HCT116 (cell line): ENCODE data around the gene EZH1. TPM values are rescaled to one million over a fixed set of nuclear protein-coding genes. Genes with fewer than 3 reads are reported as not detected.
A peak's percentile ranks its signal among the peaks of the same experiment; 100 is the strongest.

Experiments used
- ATAC-seq: fragments of 200-7000 bp; cut with Tn5 transposase; 2 replicates; pipeline ENCODE4 v1.9.1; 2020; ENCODE audit warnings: mild to moderate bottlenecking, moderate library complexity
- BruUV-seq: library from RNA; stranded (reverse); fragments of 400-500 nt; replicated peaks from 2 replicates; lab custom pipeline; 2021; lab: Mats Ljungman, UMichigan
- CTCF ChIA-PET: fragments of 300-600 bp; sonication (Branson Sonifier 250); formaldehyde crosslinking; loops from one replicate; lab custom pipeline; 2021; ENCODE audit warnings: antibody characterized with exemption; lab: Charles Lee
- POLR2A ChIA-PET: fragments of 300-600, 350-600 bp; sonication (Branson Sonifier 250); formaldehyde crosslinking; loops from one replicate; lab custom pipeline; 2021; ENCODE audit warnings: antibody characterized with exemption; lab: Charles Lee
- RAD21 ChIA-PET, 2 experiments: fragments of 300-600 bp; sonication (Branson Sonifier 250); formaldehyde crosslinking; loops; one replicate each; lab custom pipeline; 2023; ENCODE audit warnings: low total read pairs in 2 of 2; ENCODE audit not compliant: uncharacterized antibody in 2 of 2, unreplicated experiment in 2 of 2, low non-redundant PET in 1 of 2; lab: Charles Lee
- DNase-seq: peaks from one replicate; pipeline ENCODE4 v3.0.0-alpha.2; 2010; ENCODE audit warnings: low read depth, low spot score
- H2AFZ ChIP-seq: fragments of 200-600 bp; shearing (Covaris generic), sonication (generic); 2 replicates; pipeline ENCODE4 v1.6.1; 2017; ENCODE audit warnings: low read depth, mixed run types, mixed read lengths, antibody characterized with exemption, low read length; ENCODE audit not compliant: poor library complexity, severe bottlenecking
- H3K27ac ChIP-seq: 2 replicates; pipeline ENCODE4 v1.5.1; 2012; ENCODE audit warnings: low read depth, low read length
- H3K27me3 ChIP-seq: fragments of 200-600 bp; sonication (generic); 2 replicates; pipeline ENCODE4 v1.6.1; 2016; ENCODE audit warnings: mixed run types, low read length, mixed read lengths; ENCODE audit not compliant: insufficient read depth
- H3K36me3 ChIP-seq, 2 experiments: fragments of 200-500 bp in 1 of 2; fragments of 200-600 bp in 1 of 2; sonication (Bioruptor generic) in 1 of 2; sonication (generic) in 1 of 2; 2 replicates each; pipeline versions ENCODE4 v1.5.1 to v1.6.1; 2014 to 2016; ENCODE audit warnings: low read length in 2 of 2, inconsistent platforms in 1 of 2, mixed read lengths in 1 of 2, mixed run types in 1 of 2; ENCODE audit not compliant: insufficient read depth in 2 of 2, control insufficient read depth in 1 of 2
- H3K4me1 ChIP-seq, 2 experiments: fragments of 200-600 bp in 1 of 2; sonication (generic) in 1 of 2; 2 replicates each; pipeline versions ENCODE4 v1.5.1 to v1.6.1; 2012 to 2017; ENCODE audit warnings: low read length in 2 of 2, inconsistent platforms in 1 of 2, mild to moderate bottlenecking in 1 of 2, mixed read lengths in 1 of 2, mixed run types in 1 of 2, moderate library complexity in 1 of 2; ENCODE audit not compliant: insufficient read depth in 2 of 2, control insufficient read depth in 1 of 2
- H3K4me2 ChIP-seq: fragments of 200-600 bp; sonication (generic); 2 replicates; pipeline ENCODE4 v1.6.1; 2017; ENCODE audit warnings: mixed run types, low read length, mixed read lengths
- H3K4me3 ChIP-seq, 2 experiments: fragments of 200-600 bp in 1 of 2; sonication (generic) in 1 of 2; replicated peaks in 1 of 2; 2 replicates each; pipeline ENCODE4 v1.5.1; 2011 to 2016; ENCODE audit warnings: low read length in 2 of 2, control low read depth in 1 of 2, low read depth in 1 of 2, mild to moderate bottlenecking in 1 of 2, mixed read lengths in 1 of 2, mixed run types in 1 of 2
- H3K79me2 ChIP-seq: fragments of 200-600 bp; sonication (generic); 2 replicates; pipeline ENCODE4 v1.6.1; 2017; ENCODE audit warnings: mild to moderate bottlenecking, mixed run types, low read length, moderate library complexity, mixed read lengths; ENCODE audit not compliant: insufficient read depth
- H3K9ac ChIP-seq: fragments of 200-600 bp; sonication (generic); 2 replicates; pipeline ENCODE4 v1.6.1; 2016; ENCODE audit warnings: low read length, mixed read lengths
- H3K9me2 ChIP-seq: fragments of 200-600 bp; sonication (generic), shearing (Covaris generic); 2 replicates; pipeline ENCODE4 v1.6.1; 2017; ENCODE audit warnings: mixed run types, mild to moderate bottlenecking, moderate library complexity; ENCODE audit not compliant: insufficient read depth
- H3K9me3 ChIP-seq, 2 experiments: fragments of 200-500 bp in 1 of 2; fragments of 200-600 bp in 1 of 2; sonication (Bioruptor generic) in 1 of 2; sonication (generic) in 1 of 2; 2 replicates each; pipeline ENCODE4 v1.6.1; 2014 to 2017; ENCODE audit warnings: low read length in 2 of 2, mixed read lengths in 2 of 2, inconsistent platforms in 1 of 2, low read depth in 1 of 2, mild to moderate bottlenecking in 1 of 2, mixed run types in 1 of 2, moderate library complexity in 1 of 2; ENCODE audit not compliant: control insufficient read depth in 1 of 2, insufficient read depth in 1 of 2
- H4K20me1 ChIP-seq: fragments of 200-600 bp; sonication (generic), shearing (Covaris generic); 2 replicates; pipeline ENCODE4 v1.6.1; 2017; ENCODE audit warnings: mixed run types, mild to moderate bottlenecking, moderate library complexity; ENCODE audit not compliant: insufficient read depth
- ATF3 ChIP-seq: IDR thresholded peaks from 2 replicates; pipeline ENCODE4 v1.6.1; 2012
- CBX3 ChIP-seq: IDR thresholded peaks from 2 replicates; pipeline ENCODE4 v1.6.1; 2012; ENCODE audit warnings: low read depth
- CEBPB ChIP-seq: IDR thresholded peaks from 2 replicates; pipeline ENCODE4 v1.6.1; 2012; ENCODE audit warnings: low read depth
- CTCF ChIP-seq, 3 experiments: fragments of 200-600 bp in 1 of 3; sonication (generic) in 1 of 3; IDR thresholded peaks in 2 of 3; conservative IDR thresholded peaks in 1 of 3; 2 replicates each; pipeline ENCODE4 v1.5.1; 2012 to 2017; ENCODE audit warnings: low read depth in 2 of 3, low read length in 2 of 3, antibody characterized with exemption in 1 of 3, borderline replicate concordance in 1 of 3, control low read depth in 1 of 3, mild to moderate bottlenecking in 1 of 3, mixed read lengths in 1 of 3, mixed run types in 1 of 3, moderate library complexity in 1 of 3; ENCODE audit not compliant: insufficient read depth in 1 of 3
- JUND ChIP-seq: IDR thresholded peaks from 2 replicates; pipeline ENCODE4 v1.6.1; 2012
- POLR2A ChIP-seq: IDR thresholded peaks from 2 replicates; pipeline ENCODE4 v1.7.0; 2011; ENCODE audit warnings: borderline replicate concordance; ENCODE audit not compliant: insufficient read depth, insufficient read length; ENCODE audit errors: extremely low read depth
- POLR2AphosphoS5 ChIP-seq: IDR thresholded peaks from 2 replicates; pipeline ENCODE4 v1.6.1; 2011; ENCODE audit warnings: mild to moderate bottlenecking, low read depth, low read length, moderate library complexity
- SP1 ChIP-seq: IDR thresholded peaks from 2 replicates; pipeline ENCODE4 v1.6.1; 2012; ENCODE audit warnings: low read depth
- SRF ChIP-seq: IDR thresholded peaks from 2 replicates; pipeline ENCODE4 v1.6.1; 2012; ENCODE audit warnings: low read depth
- TCF7L2 ChIP-seq: IDR thresholded peaks from 2 replicates; pipeline ENCODE4 v1.7.0; 2011; ENCODE audit warnings: borderline replicate concordance, inconsistent platforms; ENCODE audit not compliant: insufficient read depth, insufficient read length; ENCODE audit errors: extremely low read depth
- YY1 ChIP-seq: IDR thresholded peaks from 2 replicates; pipeline ENCODE4 v1.6.1; 2011; ENCODE audit warnings: low read length, low read depth, moderate library complexity, mild to moderate bottlenecking; ENCODE audit not compliant: insufficient replicate concordance; ENCODE audit errors: extremely low read depth
- ZNF274 ChIP-seq: fragments of 200-500 bp; sonication (Bioruptor generic); IDR thresholded peaks from 2 replicates; pipeline ENCODE4 v1.6.1; 2014; ENCODE audit warnings: mild to moderate bottlenecking, low read depth, low read length, inconsistent platforms
- intact Hi-C: fragments of 100-400 bp; cut with micrococcal nuclease; formaldehyde crosslinking; loops from 2 replicates; pipeline ENCODE4 v1.10.0; 2022
- total RNA-seq: library from RNA; stranded (reverse); gene quantifications from one replicate; pipeline ENCODE4 v1.2.1, GENCODE V29; 2021; ENCODE audit not compliant: unreplicated experiment

Gene EZH1
- total RNA-seq, 1 experiment from 2014 or later: 29.3 TPM

- no peaks in the 10 kb centered on the region for H3K27me3 ChIP-seq
- H4K20me1 ChIP-seq: no peaks in the 10 kb centered on the region
- DNase-seq: no peak
- ChIA-PET RAD21 (interaction anchor here (1.0 to 3.8 kb wide), 3 partner anchors 13 to 102 kb away, joined by 3 to 25 read pairs (median 6); partner anchors contain the start of gene PSMC3IP (in 2 of the 2)), POLR2A (interaction anchor here (1.3 to 1.7 kb wide), 2 partner anchors 62 to 102 kb away, joined by 3 to 13 read pairs; partner anchors contain the start of gene PSMC3IP), CTCF (interaction anchor here (0.6 to 6.4 kb wide), 16 partner anchors 12 to 318 kb away, joined by 3 to 136 read pairs (median 4); partner anchors contain the start of genes PSMC3IP, RETREG3, RPL27 and TUBG1)
- no peak for ATAC-seq
- no peaks in the 10 kb centered on the region for H3K9me3 ChIP-seq
- no TSS peak for BruUV-seq
- intact Hi-C loops: no loop called here
- H3K27ac ChIP-seq: peak overlapping the region; percentile 96; the same call in 1 of the 2 replicates
- H3K4me1 ChIP-seq: peaks cover 36 to 63% of the 10 kb centered on the region in 2 experiments
- no peak for TF ChIP-seq SP1
- no peak for TF ChIP-seq TCF7L2
- TF ChIP-seq JUND: no peak
- no peak for TF ChIP-seq ATF3
- no peak for TF ChIP-seq POLR2A
- TF ChIP-seq SRF: no peak
- TF ChIP-seq CBX3: no peak
- TF ChIP-seq POLR2AphosphoS5: no peak
- no peak for TF ChIP-seq YY1
- TF ChIP-seq ZNF274: no peak
- no peak for TF ChIP-seq CEBPB
- TF ChIP-seq CTCF (IDR thresholded peaks at IDR 0.05 in 2 of 3, conservative IDR thresholded peaks at IDR 0.05 in 1 of 3; ENCODE audit: borderline replicate concordance in 1 of 3, insufficient read depth in 1 of 3, low read depth in 2 of 3, low read length in 2 of 3): no peak
- no peak overlapping the region for H2AFZ ChIP-seq
- H3K79me2 ChIP-seq: peaks cover 14% of the 10 kb centered on the region
- peak overlapping the region; percentile 76; the same call in 1 of the 2 replicates for H3K9ac ChIP-seq
- H3K36me3 ChIP-seq: no peaks in the 10 kb centered on the region
- H3K4me2 ChIP-seq: peak overlapping the region; percentile 85
- no peaks in the 10 kb centered on the region for H3K9me2 ChIP-seq
- H3K4me3 ChIP-seq: no peak overlapping the region; a peak in 1 of 4 replicates
Observed at GRCh38 chr17:42680331-42680808, 64.5 kb downstream of the EZH1 start.
